Vagina (tissue), 2 donors: ENCODE measurements around the gene HSPD1.

Source experiments
- CTCF ChIP-seq, 3 experiments: fragments of 450-650 bp in 2 of 3; fragments of 200-600 bp in 1 of 3; sonication (generic) in 1 of 3; IDR thresholded peaks; one replicate each; pipeline ENCODE4 v1.5.1; 2017 to 2019; ENCODE audit warnings: antibody characterized with exemption in 3 of 3, mild to moderate bottlenecking in 2 of 3, moderate library complexity in 2 of 3
- POLR2A ChIP-seq, 2 donors: fragments of 450-650 bp; IDR thresholded peaks; one replicate each; pipeline ENCODE4 v1.6.1; 2017; ENCODE audit warnings: antibody characterized with exemption in 2 of 2, mild to moderate bottlenecking in 2 of 2, moderate library complexity in 2 of 2
- POLR2AphosphoS5 ChIP-seq, 2 donors: sonication (generic); formaldehyde crosslinking; IDR thresholded peaks; one replicate each; pipeline ENCODE4 v1.9.0; 2017; ENCODE audit warnings: antibody characterized with exemption in 2 of 2, mild to moderate bottlenecking in 2 of 2, low read depth in 1 of 2; ENCODE audit not compliant: insufficient read depth in 1 of 2

GRCh38 chr2:197472166-197472565, 27.5 kb downstream of the HSPD1 start:
- TF ChIP-seq CTCF (IDR thresholded peaks at IDR 0.05): no peak
- no peak for TF ChIP-seq POLR2AphosphoS5 (IDR thresholded peaks at IDR 0.05; ENCODE audit: insufficient read depth in 1 of 2, low read depth in 1 of 2)
- no peak for TF ChIP-seq POLR2A (IDR thresholded peaks at IDR 0.05)
